A549 (cell line): ENCODE results near the gene STXBP4. TPM values are rescaled to one million over a fixed set of nuclear protein-coding genes. Genes with fewer than 3 reads are reported as not detected.

ENCODE experiments used
- ATAC-seq, 2 experiments: fragments of 200-7000 bp in 1 of 2; fragments of >200 bp in 1 of 2; cut with Nextera tagmentation in 1 of 2; cut with Tn5 transposase in 1 of 2; 3 replicates each; pipeline versions ENCODE4 v1.8.0 to v1.9.1; 2018 to 2020; ENCODE audit warnings: mild to moderate bottlenecking in 1 of 2, moderate library complexity in 1 of 2
- CTCF ChIA-PET: fragments of 300-600 bp; sonication (Branson Sonifier 250); formaldehyde crosslinking; extraction: SDS; loops from one replicate; lab custom pipeline; 2021; ENCODE audit warnings: antibody characterized with exemption, inconsistent platforms; lab: Yijun Ruan, JAX
- POLR2A ChIA-PET: fragments of 350-600 bp; formaldehyde crosslinking; extraction: SDS; loops from one replicate; lab custom pipeline; 2021; ENCODE audit warnings: antibody characterized with exemption, inconsistent platforms; lab: Yijun Ruan, JAX
- DNase-seq, 2 experiments: peaks; one replicate each; pipeline versions ENCODE4 v3.0.0 to v3.0.0-alpha.2; 2011 to 2016; ENCODE audit warnings: low read depth in 1 of 2, low spot score in 1 of 2
- FAIRE-seq: peaks from 2 replicates; lab custom pipeline; 2011; peaks lifted over from hg19 to GRCh38; lab: Jason Lieb, UNC
- H3K27ac ChIP-seq, 2 experiments: fragments of >200 bp; sonication (Bioruptor Twin); formaldehyde crosslinking; 3 replicates each; pipeline ENCODE4 v1.5.1; 2016 to 2017
- H3K4me1 ChIP-seq: fragments of >200 bp; sonication (Bioruptor Twin); formaldehyde crosslinking; 3 replicates; pipeline ENCODE4 v1.6.1; 2016
- H3K4me2 ChIP-seq: fragments of >200 bp; sonication (Bioruptor Twin); formaldehyde crosslinking; 3 replicates; pipeline ENCODE4 v1.6.1; 2016
- H3K4me3 ChIP-seq: fragments of >200 bp; sonication (Bioruptor Twin); formaldehyde crosslinking; 3 replicates; pipeline ENCODE4 v1.5.1; 2016
- H3K9me3 ChIP-seq: fragments of >200 bp; sonication (Bioruptor Twin); formaldehyde crosslinking; 3 replicates; pipeline ENCODE4 v1.6.1; 2016
- BHLHE40 ChIP-seq: IDR thresholded peaks from 2 replicates; pipeline ENCODE4 v1.6.1; 2012; ENCODE audit warnings: low read depth, low read length, inconsistent platforms
- CBX8 ChIP-seq: fragments of 200-600 bp; sonication (generic); IDR thresholded peaks from 2 replicates; pipeline ENCODE4 v1.6.1; 2016
- CEBPB ChIP-seq, 2 experiments: fragments of >200 bp in 1 of 2; sonication (Bioruptor Twin) in 1 of 2; formaldehyde crosslinking in 1 of 2; IDR thresholded peaks; 2 replicates each; pipeline ENCODE4 v1.6.1; 2012 to 2016
- CHD4 ChIP-seq: fragments of 200-600 bp; sonication (generic); IDR thresholded peaks from 2 replicates; pipeline ENCODE4 v1.6.1; 2016; ENCODE audit warnings: antibody characterized with exemption, mild to moderate bottlenecking, borderline replicate concordance
- EHF ChIP-seq: fragments of 250-450 bp; sonication (Bioruptor Pico); IDR thresholded peaks from 2 replicates; pipeline ENCODE4 v1.5.0; 2020; ENCODE audit warnings: mild to moderate bottlenecking
- ESRRA ChIP-seq: fragments of 150-350 bp; IDR thresholded peaks from 2 replicates; pipeline ENCODE4 v1.6.1; 2014; ENCODE audit warnings: mild to moderate bottlenecking, low read length, borderline replicate concordance
- FOSB ChIP-seq: fragments of 250-450 bp; sonication (Bioruptor Pico); IDR thresholded peaks from 2 replicates; pipeline ENCODE4 v1.5.0; 2020; ENCODE audit warnings: mild to moderate bottlenecking, moderate library complexity
- FOSL2 ChIP-seq, 2 experiments: fragments of 450-650 bp in 1 of 2; fragments of >200 bp in 1 of 2; sonication (Bioruptor Twin) in 1 of 2; formaldehyde crosslinking; IDR thresholded peaks; 2 replicates each; pipeline versions ENCODE4 v1.5.0 to v1.6.1; 2016 to 2020; ENCODE audit warnings: mild to moderate bottlenecking in 1 of 2, moderate library complexity in 1 of 2
- GATA3 ChIP-seq: IDR thresholded peaks from 2 replicates; pipeline ENCODE4 v1.6.1; 2012; ENCODE audit warnings: borderline replicate concordance
- HEYL ChIP-seq: fragments of 250-450 bp; sonication (Bioruptor Pico); IDR thresholded peaks from 2 replicates; pipeline ENCODE4 v1.8.0; 2021; ENCODE audit warnings: mild to moderate bottlenecking, moderate library complexity
- HOXB5 ChIP-seq: fragments of 250-450 bp; sonication (Bioruptor Pico); IDR thresholded peaks from 2 replicates; pipeline ENCODE4 v1.5.0; 2020; ENCODE audit warnings: mild to moderate bottlenecking, moderate library complexity
- JUNB ChIP-seq: fragments of >200 bp; sonication (Bioruptor Twin); formaldehyde crosslinking; IDR thresholded peaks from 2 replicates; pipeline ENCODE4 v1.6.1; 2016
- KDM1A ChIP-seq: fragments of 200-600 bp; sonication (generic); IDR thresholded peaks from 2 replicates; pipeline ENCODE4 v1.6.1; 2016; ENCODE audit warnings: low read depth, mild to moderate bottlenecking
- KDM5A ChIP-seq: fragments of 200-600 bp; sonication (generic); IDR thresholded peaks from 2 replicates; pipeline ENCODE4 v1.6.1; 2016; ENCODE audit warnings: antibody characterized with exemption, mild to moderate bottlenecking
- MAFK ChIP-seq: fragments of 450-650 bp; IDR thresholded peaks from 2 replicates; pipeline ENCODE4 v1.6.1; 2014; ENCODE audit not compliant: partially characterized antibody
- MAZ ChIP-seq: fragments of 150-350 bp; IDR thresholded peaks from 2 replicates; pipeline ENCODE4 v1.6.1; 2014; ENCODE audit warnings: antibody characterized with exemption, low read depth, low read length, borderline replicate concordance
- MYC ChIP-seq: IDR thresholded peaks from 2 replicates; pipeline ENCODE4 v1.6.1; 2012; ENCODE audit warnings: mild to moderate bottlenecking, inconsistent platforms, low read length, improper control_type of control experiment, borderline replicate concordance
- NFE2L2 ChIP-seq: fragments of 150-350 bp; conservative IDR thresholded peaks from 2 replicates; pipeline ENCODE4 v1.6.1; 2014; ENCODE audit warnings: low read length
- NPAS2 ChIP-seq: fragments of 250-450 bp; sonication (Bioruptor Pico); IDR thresholded peaks from 2 replicates; pipeline ENCODE4 v1.8.0; 2022; ENCODE audit warnings: mild to moderate bottlenecking, moderate library complexity, borderline replicate concordance
- RAD21 ChIP-seq, 2 experiments: fragments of >200 bp in 1 of 2; sonication (Bioruptor Twin) in 1 of 2; formaldehyde crosslinking in 1 of 2; IDR thresholded peaks in 1 of 2; conservative IDR thresholded peaks in 1 of 2; 2 replicates in 1 of 2; 3 replicates in 1 of 2; pipeline ENCODE4 v1.6.1; 2012 to 2018; ENCODE audit warnings: inconsistent platforms in 1 of 2
- RARB ChIP-seq: fragments of 250-450 bp; sonication (Bioruptor Pico); IDR thresholded peaks from 2 replicates; pipeline ENCODE4 v1.8.0; 2021; ENCODE audit warnings: mild to moderate bottlenecking, moderate library complexity
- RFX5 ChIP-seq: fragments of 450-650 bp; IDR thresholded peaks from 2 replicates; pipeline ENCODE4 v1.7.1; 2014; ENCODE audit warnings: antibody characterized with exemption, mild to moderate bottlenecking, moderate library complexity
- RNF2 ChIP-seq: fragments of 200-600 bp; sonication (generic); IDR thresholded peaks from 2 replicates; pipeline ENCODE4 v1.6.1; 2016; ENCODE audit warnings: low read depth, mild to moderate bottlenecking, antibody characterized with exemption, moderate library complexity, borderline replicate concordance
- SREBF2 ChIP-seq: fragments of 450-650 bp; IDR thresholded peaks from 2 replicates; pipeline ENCODE4 v1.6.1; 2014; ENCODE audit warnings: mild to moderate bottlenecking, moderate library complexity
- WGBS: methylation state at CpG from one replicate; pipeline ENCODE4 v1.1.6; 2017; ENCODE audit errors: missing lambda C conversion rate; 5-methylcytosine and 5-hydroxymethylcytosine counted together
- polyA plus RNA-seq, 4 experiments: library from polyadenylated mRNA; depleted of rRNA in 3 of 4; stranded (reverse); fragments of >200 nt; fragmentation: RNase III in 1 of 4; extraction: RNeasy Plus Mini Kit Qiagen cat#74134 plus additional on column Dnase treatment in 1 of 4; gene quantifications; 2 replicates in 3 of 4; 3 replicates in 1 of 4; pipeline ENCODE4 v1.2.3, GENCODE V29; 2011 to 2017
- TF ChIP-seq, protein P1 (sequence below): IDR thresholded peaks from 2 replicates; pipeline ENCODE4 v1.6.1; 2012
- TF ChIP-seq, protein P2 (sequence below): fragments of >200 bp; sonication (Bioruptor Twin); formaldehyde crosslinking; IDR thresholded peaks from 3 replicates; pipeline ENCODE4 v1.5.1; 2016
- TF ChIP-seq, protein P3 (sequence below): fragments of >200 bp; sonication (Bioruptor Twin); formaldehyde crosslinking; IDR thresholded peaks from 3 replicates; pipeline ENCODE4 v1.6.1; 2016
- TF ChIP-seq, protein P4 (sequence below): fragments of 250-450 bp; sonication (Bioruptor Pico); IDR thresholded peaks from 2 replicates; pipeline ENCODE4 v1.5.0; 2020; ENCODE audit warnings: low read depth, mild to moderate bottlenecking, moderate library complexity
- TF ChIP-seq, protein P5 (sequence below): fragments of >200 bp; sonication (Bioruptor Twin); formaldehyde crosslinking; IDR thresholded peaks from 2 replicates; pipeline ENCODE4 v1.6.1; 2016

The STXBP4 gene
- polyA plus RNA-seq, 2 of the 4 experiments (the other 2 are of a cell fraction) = 9.0 to 16.0 TPM

DNA sequence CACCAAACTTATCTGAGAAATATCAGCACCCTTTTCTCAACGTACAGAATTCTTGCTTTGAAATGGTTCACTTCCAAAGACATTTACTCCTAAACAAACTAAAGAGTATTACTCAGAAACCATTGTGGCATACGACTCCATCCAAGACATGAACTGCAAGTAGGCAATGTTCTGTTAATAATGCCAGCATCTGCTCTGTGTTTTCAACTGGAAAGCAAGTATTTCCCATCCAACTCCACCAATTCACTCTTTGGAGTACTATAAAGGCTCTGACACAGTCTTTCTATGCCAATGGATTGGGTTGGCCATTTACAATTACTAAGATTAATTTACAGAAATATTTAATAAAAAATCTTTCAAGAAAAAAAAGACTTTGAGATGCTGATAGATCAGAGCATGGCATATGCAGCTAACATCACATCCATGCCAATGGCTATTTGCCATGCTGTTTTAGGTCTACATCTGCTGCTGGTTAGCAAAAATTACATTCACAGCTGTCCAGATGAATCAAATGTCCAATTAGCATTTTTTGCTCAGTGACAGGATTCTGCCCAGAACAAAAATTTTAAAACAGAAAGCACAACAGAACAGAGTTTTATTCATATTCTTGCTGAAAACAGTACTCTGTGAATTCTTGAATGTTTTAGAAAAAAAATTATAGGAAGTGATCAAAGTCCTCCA is 230.3 kb downstream of the STXBP4 start:
- H3K4me1 ChIP-seq = no peaks in the 10 kb centered on the region
- FAIRE-seq = no peak
- H3K27ac ChIP-seq = no peak overlapping the region
- no peak for ATAC-seq
- 10% methylated on average over 2 of the region's 2 CpGs for WGBS
- ChIA-PET CTCF (no interaction called here), POLR2A (no interaction called here)
- H3K9me3 ChIP-seq = no peaks in the 10 kb centered on the region
- H3K4me3 ChIP-seq = no peak overlapping the region
- DNase-seq = no peak
- no peak overlapping the region for H3K4me2 ChIP-seq
- TF ChIP-seq, protein P1, sequence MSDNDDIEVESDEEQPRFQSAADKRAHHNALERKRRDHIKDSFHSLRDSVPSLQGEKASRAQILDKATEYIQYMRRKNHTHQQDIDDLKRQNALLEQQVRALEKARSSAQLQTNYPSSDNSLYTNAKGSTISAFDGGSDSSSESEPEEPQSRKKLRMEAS = no peak
- TF ChIP-seq GATA3 (no peak), SREBF2 (no peak), MYC (no peak), CHD4 (no peak), RNF2 (no peak), HEYL (no peak), CBX8 (no peak), EHF (CRISPR knock-in tag) (no peak), RFX5 (no peak), CEBPB (IDR thresholded peaks at IDR 0.05) (no peak), KDM1A (no peak), MAFK (no peak), KDM5A (no peak), HOXB5 (no peak)
- TF ChIP-seq, protein P2, sequence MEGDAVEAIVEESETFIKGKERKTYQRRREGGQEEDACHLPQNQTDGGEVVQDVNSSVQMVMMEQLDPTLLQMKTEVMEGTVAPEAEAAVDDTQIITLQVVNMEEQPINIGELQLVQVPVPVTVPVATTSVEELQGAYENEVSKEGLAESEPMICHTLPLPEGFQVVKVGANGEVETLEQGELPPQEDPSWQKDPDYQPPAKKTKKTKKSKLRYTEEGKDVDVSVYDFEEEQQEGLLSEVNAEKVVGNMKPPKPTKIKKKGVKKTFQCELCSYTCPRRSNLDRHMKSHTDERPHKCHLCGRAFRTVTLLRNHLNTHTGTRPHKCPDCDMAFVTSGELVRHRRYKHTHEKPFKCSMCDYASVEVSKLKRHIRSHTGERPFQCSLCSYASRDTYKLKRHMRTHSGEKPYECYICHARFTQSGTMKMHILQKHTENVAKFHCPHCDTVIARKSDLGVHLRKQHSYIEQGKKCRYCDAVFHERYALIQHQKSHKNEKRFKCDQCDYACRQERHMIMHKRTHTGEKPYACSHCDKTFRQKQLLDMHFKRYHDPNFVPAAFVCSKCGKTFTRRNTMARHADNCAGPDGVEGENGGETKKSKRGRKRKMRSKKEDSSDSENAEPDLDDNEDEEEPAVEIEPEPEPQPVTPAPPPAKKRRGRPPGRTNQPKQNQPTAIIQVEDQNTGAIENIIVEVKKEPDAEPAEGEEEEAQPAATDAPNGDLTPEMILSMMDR = no peak
- TF ChIP-seq, all 56 proteins: peak for 0

DNA sequence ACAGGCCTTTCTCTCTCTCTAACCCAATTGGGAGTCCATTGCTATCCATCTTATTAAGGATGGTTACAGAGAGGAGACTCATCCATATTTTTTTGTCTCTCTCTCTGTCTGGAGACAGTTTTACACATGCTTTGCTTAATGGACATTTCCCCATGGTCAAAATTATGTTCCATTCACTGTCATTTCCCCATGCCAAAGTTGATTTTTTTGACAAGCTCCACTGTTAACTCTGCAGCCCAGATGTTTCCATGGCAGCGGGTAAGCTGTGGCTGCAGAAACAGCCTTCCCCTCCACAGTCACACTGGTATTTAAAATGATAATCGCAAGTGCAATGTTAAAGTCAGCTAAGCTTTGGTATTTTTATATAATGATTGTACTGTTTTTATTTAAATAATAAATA is 232.3 kb downstream of the STXBP4 start:
- Histone ChIP-seq H3K4me1 (no peaks in the 10 kb centered on the region), H3K4me2 (no peak overlapping the region), H3K27ac (no peak overlapping the region), H3K4me3 (no peak overlapping the region), H3K9me3 (peaks cover 4% of the 10 kb centered on the region; the same call in 1 of the 3 replicates)
- WGBS = 75% methylated on average over 2 of the region's 2 CpGs
- no peak for TF ChIP-seq RARB (CRISPR knock-in tag)
- TF ChIP-seq NFE2L2 = no peak
- TF ChIP-seq JUNB = no peak
- no peak for TF ChIP-seq ESRRA
- no peak for TF ChIP-seq RAD21 (conservative IDR thresholded peaks at IDR 0.05 in 1 of 2, IDR thresholded peaks at IDR 0.05 in 1 of 2)
- TF ChIP-seq, protein P3, sequence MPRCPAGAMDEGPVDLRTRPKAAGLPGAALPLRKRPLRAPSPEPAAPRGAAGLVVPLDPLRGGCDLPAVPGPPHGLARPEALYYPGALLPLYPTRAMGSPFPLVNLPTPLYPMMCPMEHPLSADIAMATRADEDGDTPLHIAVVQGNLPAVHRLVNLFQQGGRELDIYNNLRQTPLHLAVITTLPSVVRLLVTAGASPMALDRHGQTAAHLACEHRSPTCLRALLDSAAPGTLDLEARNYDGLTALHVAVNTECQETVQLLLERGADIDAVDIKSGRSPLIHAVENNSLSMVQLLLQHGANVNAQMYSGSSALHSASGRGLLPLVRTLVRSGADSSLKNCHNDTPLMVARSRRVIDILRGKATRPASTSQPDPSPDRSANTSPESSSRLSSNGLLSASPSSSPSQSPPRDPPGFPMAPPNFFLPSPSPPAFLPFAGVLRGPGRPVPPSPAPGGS = no peak
- no peak for TF ChIP-seq CHD4
- TF ChIP-seq BHLHE40 = no peak
- TF ChIP-seq, protein P4, sequence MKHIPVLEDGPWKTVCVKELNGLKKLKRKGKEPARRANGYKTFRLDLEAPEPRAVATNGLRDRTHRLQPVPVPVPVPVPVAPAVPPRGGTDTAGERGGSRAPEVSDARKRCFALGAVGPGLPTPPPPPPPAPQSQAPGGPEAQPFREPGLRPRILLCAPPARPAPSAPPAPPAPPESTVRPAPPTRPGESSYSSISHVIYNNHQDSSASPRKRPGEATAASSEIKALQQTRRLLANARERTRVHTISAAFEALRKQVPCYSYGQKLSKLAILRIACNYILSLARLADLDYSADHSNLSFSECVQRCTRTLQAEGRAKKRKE (CRISPR knock-in tag) = no peak
- no peak for TF ChIP-seq MAFK
- TF ChIP-seq FOSB (CRISPR knock-in tag) = no peak
- no peak for TF ChIP-seq MAZ
- no peak for TF ChIP-seq NPAS2 (CRISPR knock-in tag)
- TF ChIP-seq, protein P5, sequence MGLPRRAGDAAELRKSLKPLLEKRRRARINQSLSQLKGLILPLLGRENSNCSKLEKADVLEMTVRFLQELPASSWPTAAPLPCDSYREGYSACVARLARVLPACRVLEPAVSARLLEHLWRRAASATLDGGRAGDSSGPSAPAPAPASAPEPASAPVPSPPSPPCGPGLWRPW = no peak
- TF ChIP-seq FOSL2 (IDR thresholded peaks at IDR 0.05) = no peak
- no peak for TF ChIP-seq FOSL2 (CRISPR knock-in tag; IDR thresholded peaks at IDR 0.05)
- POLR2A ChIA-PET = no interaction called here
- no peak for FAIRE-seq
- CTCF ChIA-PET = no interaction called here
- no peak for ATAC-seq
- DNase-seq = no peak
